Amygdala (tissue), 56 donors: ENCODE results near the gene OR2A5.
"Not testable (repeated sequence)": the region's sequence is repeated elsewhere in the genome, so short reads cannot be mapped to it uniquely, and the experiment has no call there.

Experiments
- DNase-seq, 56 donors: peaks; one replicate each; lab custom pipeline; 2025; lab: John Stamatoyannopoulos, UW

The OR2A5 gene, protein sequence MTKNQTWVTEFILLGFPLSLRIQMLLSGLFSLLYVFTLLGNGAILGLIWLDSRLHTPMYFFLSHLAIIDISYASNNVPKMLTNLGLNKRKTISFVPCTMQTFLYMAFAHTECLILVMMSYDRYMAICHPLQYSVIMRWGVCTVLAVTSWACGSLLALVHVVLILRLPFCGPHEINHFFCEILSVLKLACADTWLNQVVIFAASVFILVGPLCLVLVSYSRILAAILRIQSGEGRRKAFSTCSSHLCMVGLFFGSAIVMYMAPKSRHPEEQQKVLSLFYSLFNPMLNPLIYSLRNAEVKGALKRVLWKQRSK

DNA sequence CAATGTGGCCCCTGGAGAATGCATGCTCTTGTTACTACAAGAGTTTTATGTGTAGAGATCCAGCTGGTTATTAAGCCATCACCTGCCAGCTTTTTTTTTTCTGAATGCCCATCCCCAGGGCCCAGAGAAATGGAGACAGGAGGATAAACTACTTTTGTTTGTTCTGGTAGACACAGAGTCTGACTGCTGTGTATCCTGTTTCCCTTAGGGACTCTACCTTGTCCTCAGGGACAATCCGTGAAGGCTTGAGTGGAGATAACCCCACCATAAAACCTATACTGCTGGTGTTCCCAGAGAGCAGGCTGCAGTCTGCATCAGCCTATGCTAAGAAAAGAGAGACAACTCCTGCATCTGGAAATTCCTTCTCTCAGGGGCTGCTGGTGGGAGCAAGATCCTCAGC, at the start of gene OR2A5:
OR2A5 (plus strand) TSS at position 301 of the 400 bp plus-strand sequence. CDS start 1,454 bp downstream, outside the sequence.
- DNase-seq, result no peak

GRCh38 chr7:144000020-144000419, 48.7 kb upstream of the OR2A5 start, which contains the start of gene OR6B1:
Gene OR6B1 (plus strand): TSS chr7:144000320. CDS start chr7:144003997, 3,677 bp downstream.
- DNase-seq, result no peak

DNA sequence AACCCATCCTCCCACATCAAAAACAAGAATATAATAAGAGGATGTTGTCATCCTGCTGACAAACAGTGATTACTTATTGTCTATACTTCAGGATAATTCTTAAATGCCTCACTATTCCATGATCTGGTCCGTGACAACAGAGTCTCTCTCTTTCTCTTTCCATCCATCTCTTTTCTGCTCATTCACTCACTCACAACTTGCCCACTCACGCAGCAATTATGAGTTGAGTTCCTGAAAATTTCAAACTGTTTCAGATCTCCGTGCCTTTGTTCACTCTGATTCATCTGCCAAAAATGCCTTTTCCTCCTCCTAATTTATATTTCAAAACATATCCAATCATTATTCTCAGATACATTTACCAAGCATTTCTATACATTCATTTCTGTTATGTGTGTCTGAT, 47.2 kb upstream of the OR2A5 start:
- DNase-seq, result no peak

GRCh38 chr7:144004703-144005102, 44.0 kb upstream of the OR2A5 start:
- DNase-seq, result no peak

DNA sequence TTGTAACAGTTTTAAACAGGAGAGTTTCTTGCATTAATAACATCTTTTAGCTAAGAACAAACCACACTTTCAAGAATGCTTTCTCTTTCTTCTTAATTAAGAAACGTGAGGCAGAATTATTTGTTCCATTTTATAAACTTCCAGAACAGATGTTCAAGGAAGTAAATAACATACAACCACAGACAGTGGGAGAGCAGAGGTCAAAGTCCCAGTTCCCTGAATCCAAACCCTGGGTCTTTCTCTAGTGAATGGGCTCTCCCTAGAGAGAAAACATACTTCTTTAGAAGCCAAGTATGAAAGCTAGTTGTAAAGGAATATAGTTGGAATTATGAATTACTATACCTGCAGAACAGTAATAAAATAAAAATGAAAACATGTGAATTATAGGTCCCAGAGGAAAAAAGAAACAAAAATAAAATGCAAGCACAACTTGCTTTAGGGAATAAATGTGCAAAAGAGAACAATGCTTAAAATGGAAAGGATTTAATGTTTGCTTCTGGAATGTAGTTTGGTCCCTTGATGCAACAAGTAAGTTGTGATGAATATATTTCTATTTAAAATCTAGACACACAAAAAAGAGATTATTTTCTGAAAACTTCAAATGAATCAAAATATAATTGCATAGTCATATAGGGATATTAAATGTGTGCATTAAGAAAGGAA, 42.6 kb upstream of the OR2A5 start:
- DNase-seq, result no peak

DNA sequence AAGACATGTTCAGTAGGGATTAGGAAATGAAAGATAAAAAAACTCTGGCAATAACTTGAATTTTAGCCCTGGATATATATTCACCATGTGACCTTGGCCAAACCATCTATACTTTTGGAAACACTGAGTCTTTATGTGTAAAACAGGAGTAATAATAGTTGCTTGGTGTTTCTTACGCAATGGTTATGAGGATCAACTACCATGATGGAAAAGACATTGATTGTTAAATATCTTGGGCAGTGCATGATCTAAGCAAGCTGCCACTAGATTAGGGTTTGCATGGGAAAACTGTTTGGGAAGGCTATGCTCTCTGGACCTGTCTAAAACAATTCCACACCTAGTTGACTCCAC, 42.1 kb upstream of the OR2A5 start:
- DNase-seq, result no peak

GRCh38 chr7:144009361-144009760, 39.4 kb upstream of the OR2A5 start:
- no peak for DNase-seq

GRCh38 chr7:144010061-144010460, 38.7 kb upstream of the OR2A5 start:
- DNase-seq, result not testable (repeated sequence)

GRCh38 chr7:144010821-144011220, 37.9 kb upstream of the OR2A5 start:
- not testable (repeated sequence) for DNase-seq

- no peak for DNase-seq
Measured at GRCh38 chr7:144011458-144012230, 37.1 kb upstream of the OR2A5 start.

DNA sequence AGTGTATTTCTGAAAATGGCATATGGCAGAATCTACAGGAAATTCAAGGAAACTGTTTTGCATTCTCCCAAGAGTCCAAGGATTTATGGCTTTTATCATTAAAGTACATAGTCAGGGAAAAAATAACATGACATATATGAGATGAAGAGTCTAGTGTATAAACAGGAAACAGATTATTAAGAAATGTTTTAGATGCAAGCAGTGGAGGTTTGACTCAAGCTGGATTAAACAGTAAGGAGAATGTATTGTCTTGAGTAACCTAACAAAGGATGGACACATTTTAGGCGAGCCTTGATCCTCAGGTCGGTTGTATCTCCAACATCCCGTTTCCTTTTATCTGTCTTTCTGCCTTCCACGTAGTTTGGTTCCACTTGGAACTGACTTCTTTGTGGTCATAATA, 30.7 kb upstream of the OR2A5 start:
- DNase-seq, result no peak

DNA sequence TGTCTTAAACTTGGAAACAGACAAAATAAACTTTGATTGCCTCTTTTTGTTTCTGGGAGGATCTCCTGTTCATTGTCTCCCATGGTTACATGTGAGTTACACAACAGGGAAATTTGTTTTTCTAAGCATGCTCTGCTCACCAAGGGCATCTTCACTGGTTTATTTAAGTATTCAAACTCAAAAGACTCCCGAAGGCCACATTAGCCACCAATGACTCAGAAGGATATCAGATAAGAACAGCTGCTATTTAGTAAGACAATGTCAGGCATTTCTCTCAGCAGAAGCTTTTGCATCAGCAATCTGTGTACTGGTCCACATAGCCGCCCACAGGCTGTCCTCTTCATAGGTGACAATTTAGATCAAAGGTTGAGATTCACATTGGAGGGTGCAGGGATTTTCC, 29.3 kb upstream of the OR2A5 start:
- no peak for DNase-seq

DNA sequence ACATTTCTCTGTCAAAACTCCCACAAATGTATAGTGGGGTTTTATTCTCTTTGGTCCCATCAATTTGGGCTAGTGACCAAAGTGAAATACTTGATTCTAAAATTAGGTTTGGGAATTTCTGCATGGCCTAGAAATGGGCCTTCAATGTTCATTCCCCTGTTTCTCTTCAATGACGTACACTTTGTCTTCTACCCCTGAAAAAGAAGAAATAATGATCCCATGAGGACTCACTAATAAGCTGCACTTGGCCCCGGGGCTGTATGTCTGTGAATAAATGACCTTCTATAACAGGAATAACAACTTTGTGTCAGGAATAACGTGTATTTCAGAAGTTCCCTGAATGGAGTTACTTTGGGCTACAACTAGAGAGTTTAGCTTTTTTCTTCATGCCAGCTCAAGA, 28.4 kb upstream of the OR2A5 start:
- no peak for DNase-seq

- no peak for DNase-seq
Measured at GRCh38 chr7:144022169-144022568, 26.6 kb upstream of the OR2A5 start.

GRCh38 chr7:144023171-144023827, 25.4 kb upstream of the OR2A5 start:
- no peak for DNase-seq

DNA sequence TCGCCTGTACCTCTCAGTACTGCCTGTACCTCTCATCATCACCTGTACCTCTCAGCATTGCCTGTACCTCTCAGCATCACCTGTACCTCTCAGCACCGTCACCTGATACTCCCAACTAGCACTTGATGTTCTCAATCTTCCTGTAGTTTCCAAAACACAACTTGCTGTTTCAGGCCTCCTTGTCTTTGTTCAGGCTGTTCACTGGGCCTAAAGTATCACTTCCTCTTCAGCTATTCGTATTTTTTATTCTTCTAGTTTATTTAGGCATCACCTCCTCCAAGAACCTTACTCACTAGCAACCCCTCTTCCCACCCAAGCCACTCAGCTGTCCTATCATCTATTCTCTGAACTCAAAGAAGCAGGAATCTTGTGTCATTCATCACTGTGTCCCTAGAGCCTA, 24.5 kb upstream of the OR2A5 start:
- no peak for DNase-seq

- no peak for DNase-seq
Measured at GRCh38 chr7:144026203-144026883, 22.4 kb upstream of the OR2A5 start.

DNA sequence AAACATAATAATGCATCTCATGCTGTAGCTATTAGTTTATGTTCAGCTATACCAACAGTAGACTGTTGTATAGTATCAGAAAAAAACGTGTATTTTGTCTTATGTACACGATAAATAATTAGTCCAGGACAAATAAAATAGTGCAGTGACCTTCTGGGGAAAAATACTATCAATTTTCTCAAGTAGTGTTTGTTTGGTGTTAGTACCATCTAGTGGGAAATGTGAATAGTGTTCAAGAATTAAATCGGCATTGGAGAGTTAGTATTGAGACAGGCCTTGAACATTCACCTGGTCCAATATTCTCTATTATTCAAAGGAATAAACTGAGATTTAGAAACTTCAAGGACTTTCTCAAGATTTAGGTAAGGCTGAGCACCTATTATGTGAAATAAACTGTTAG, 21.7 kb upstream of the OR2A5 start:
- DNase-seq, result no peak

GRCh38 chr7:144027974-144028373, 20.8 kb upstream of the OR2A5 start:
- DNase-seq, result no peak

DNA sequence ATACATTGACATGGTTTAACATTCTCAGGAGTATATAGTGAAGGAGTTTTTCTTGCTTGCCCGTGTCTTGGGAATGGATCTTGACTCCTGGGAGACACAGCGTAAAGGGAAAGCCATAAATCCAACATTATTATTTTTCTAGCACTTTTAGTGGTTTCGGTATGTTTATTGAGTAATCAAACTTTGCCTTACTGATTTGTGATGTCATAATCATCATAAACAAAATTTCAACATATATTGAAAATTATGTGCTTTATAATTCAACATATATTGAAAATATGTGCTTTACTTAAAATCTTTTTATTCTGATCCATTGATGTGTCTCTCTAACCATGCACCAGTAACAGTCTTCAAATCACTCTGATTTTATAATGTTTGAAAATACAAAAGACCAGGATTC, 20.2 kb upstream of the OR2A5 start:
- no peak for DNase-seq
